ENCODE measurements around the gene RELA. TPM values are rescaled to one million over a fixed set of nuclear protein-coding genes. Genes with fewer than 3 reads are reported as not detected.

The RELA gene
- total and polyA plus RNA-seq, 10 of the 15 experiments (the other 5 are each of a cell fraction or from before 2014, with no cell fraction given), result 5.1 to 56.4 (median 34.2) TPM

DNA sequence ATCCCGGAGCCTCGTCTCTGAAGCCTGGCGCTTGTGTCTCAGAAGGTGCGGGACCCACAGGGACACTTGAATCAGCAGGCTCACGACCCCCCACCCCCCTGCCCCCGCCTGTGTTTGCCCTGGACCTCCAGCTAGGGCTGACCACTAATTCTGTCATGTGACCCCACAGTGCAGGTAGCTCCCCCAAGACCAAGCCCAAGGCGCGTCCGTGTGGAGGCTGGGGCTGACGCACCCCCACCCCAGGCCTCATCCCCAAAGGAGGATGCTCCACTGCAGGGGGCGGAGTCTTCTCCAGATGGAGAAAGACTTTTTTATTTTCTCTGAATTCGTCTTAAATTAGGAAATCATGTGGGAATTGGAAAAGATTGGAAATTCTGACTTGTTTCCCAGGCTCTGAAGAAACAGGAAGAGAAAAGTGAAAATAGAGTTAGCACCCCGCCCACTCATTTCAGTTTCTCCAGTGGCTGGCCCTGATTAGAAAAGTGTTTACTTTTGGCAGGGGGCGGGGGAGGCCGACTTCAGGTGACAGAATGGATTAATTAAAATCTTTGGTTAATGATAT lies 1.0 kb upstream of the RELA start (continued):
- TF ChIP-seq MTA3 (IDR thresholded peaks at IDR 0.05; ENCODE audit: borderline replicate concordance, low read length) (no peak), SPI1 (IDR thresholded peaks at IDR 0.05; ENCODE audit: borderline replicate concordance, insufficient read depth, low read depth, low read length) (peak; percentile 68; the same call in 1 of the 2 replicates), CHD1 (IDR thresholded peaks at IDR 0.05; ENCODE audit: low read depth, low read length) (no peak), HDAC2 (IDR thresholded peaks at IDR 0.05) (no peak), TCF3 (IDR thresholded peaks at IDR 0.05; ENCODE audit: borderline replicate concordance, insufficient read depth, low read depth, low read length) (no peak), JUND (IDR thresholded peaks at IDR 0.05; ENCODE audit: low read depth, low read length) (no peak), SKIL (IDR thresholded peaks at IDR 0.05; ENCODE audit: low read depth, poor library complexity, severe bottlenecking) (peak; percentile 80), GATAD2B (conservative IDR thresholded peaks at IDR 0.05; ENCODE audit: low read depth) (0 out of 2 replicates have a peak, but pooled peaks have one; percentile 5), CEBPB (IDR thresholded peaks at IDR 0.05; ENCODE audit: borderline replicate concordance in 1 of 2, low read depth in 2 of 2, low read length in 2 of 2) (no peak), BCL11A (IDR thresholded peaks at IDR 0.05; ENCODE audit: low read depth, low read length) (0 out of 2 replicates have a peak, but pooled peaks have one; percentile 21), POLR2A (IDR thresholded peaks at IDR 0.05; ENCODE audit: low read depth, low read length) (peak; percentile 17; the same call in 1 of the 2 replicates), MXI1 (IDR thresholded peaks at IDR 0.05; ENCODE audit: low read depth, low read length) (no peak), RAD21 (IDR thresholded peaks at IDR 0.05; ENCODE audit: insufficient read depth, low read depth, low read length) (no peak), CBFB (IDR thresholded peaks at IDR 0.05; ENCODE audit: low read depth) (no peak), FOXK2 (IDR thresholded peaks at IDR 0.05) (peak; percentile 47; the same call in 1 of the 2 replicates), CREM (IDR thresholded peaks at IDR 0.05; ENCODE audit: low read depth) (0 out of 2 replicates have a peak, but pooled peaks have one; percentile 14)
- TF ChIP-seq, protein P1, sequence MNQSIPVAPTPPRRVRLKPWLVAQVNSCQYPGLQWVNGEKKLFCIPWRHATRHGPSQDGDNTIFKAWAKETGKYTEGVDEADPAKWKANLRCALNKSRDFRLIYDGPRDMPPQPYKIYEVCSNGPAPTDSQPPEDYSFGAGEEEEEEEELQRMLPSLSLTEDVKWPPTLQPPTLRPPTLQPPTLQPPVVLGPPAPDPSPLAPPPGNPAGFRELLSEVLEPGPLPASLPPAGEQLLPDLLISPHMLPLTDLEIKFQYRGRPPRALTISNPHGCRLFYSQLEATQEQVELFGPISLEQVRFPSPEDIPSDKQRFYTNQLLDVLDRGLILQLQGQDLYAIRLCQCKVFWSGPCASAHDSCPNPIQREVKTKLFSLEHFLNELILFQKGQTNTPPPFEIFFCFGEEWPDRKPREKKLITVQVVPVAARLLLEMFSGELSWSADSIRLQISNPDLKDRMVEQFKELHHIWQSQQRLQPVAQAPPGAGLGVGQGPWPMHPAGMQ (IDR thresholded peaks at IDR 0.05; ENCODE audit: borderline replicate concordance), result no peak
- TF ChIP-seq, protein P2, sequence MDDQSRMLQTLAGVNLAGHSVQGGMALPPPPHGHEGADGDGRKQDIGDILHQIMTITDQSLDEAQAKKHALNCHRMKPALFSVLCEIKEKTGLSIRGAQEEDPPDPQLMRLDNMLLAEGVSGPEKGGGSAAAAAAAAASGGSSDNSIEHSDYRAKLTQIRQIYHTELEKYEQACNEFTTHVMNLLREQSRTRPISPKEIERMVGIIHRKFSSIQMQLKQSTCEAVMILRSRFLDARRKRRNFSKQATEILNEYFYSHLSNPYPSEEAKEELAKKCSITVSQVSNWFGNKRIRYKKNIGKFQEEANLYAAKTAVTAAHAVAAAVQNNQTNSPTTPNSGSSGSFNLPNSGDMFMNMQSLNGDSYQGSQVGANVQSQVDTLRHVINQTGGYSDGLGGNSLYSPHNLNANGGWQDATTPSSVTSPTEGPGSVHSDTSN (IDR thresholded peaks at IDR 0.05; ENCODE audit: insufficient replicate concordance, low read depth, low read length), result no peak
